IMR-90 (cell line): ENCODE data around the gene IP6K3. TPM values are rescaled to one million over a fixed set of nuclear protein-coding genes. Genes with fewer than 3 reads are reported as not detected.

Experiments used
- ATAC-seq: fragments of 200-7000 bp; cut with Tn5 transposase; 2 replicates; pipeline ENCODE4 v1.9.1; 2020; ENCODE audit warnings: low read depth, mild to moderate bottlenecking, moderate library complexity
- BruUV-seq: library from RNA; stranded (reverse); fragments of 400-500 nt; replicated peaks from 2 replicates; lab custom pipeline; 2021; lab: Mats Ljungman, UMichigan
- CTCF ChIA-PET: fragments of 300-600 bp; formaldehyde crosslinking; extraction: SDS; loops from one replicate; lab custom pipeline; 2021; ENCODE audit warnings: antibody characterized with exemption; lab: Yijun Ruan, JAX
- POLR2A ChIA-PET: fragments of 300-600 bp; sonication (Branson Sonifier 250); formaldehyde crosslinking; loops from one replicate; lab custom pipeline; 2022; ENCODE audit warnings: antibody characterized with exemption; ENCODE audit not compliant: unreplicated experiment; lab: Charles Lee
- DNase-seq: peaks from one replicate; pipeline ENCODE4 v3.0.0; 2013
- H2AFZ ChIP-seq: replicated peaks from 2 replicates; pipeline ENCODE3; 2013; ENCODE audit warnings: low read length, mild to moderate bottlenecking; ENCODE audit not compliant: poor library complexity
- H2AK5ac ChIP-seq: 2 replicates; pipeline ENCODE4 v1.6.1; 2013; ENCODE audit warnings: low read depth, low read length, inconsistent platforms
- H2AK9ac ChIP-seq: replicated peaks from 2 replicates; pipeline ENCODE3; 2013; ENCODE audit warnings: mild to moderate bottlenecking, low read depth, low read length, moderate library complexity; ENCODE audit not compliant: poor library complexity
- H2BK120ac ChIP-seq: 2 replicates; pipeline ENCODE4 v1.6.1; 2013; ENCODE audit warnings: low read depth, low read length, inconsistent platforms
- H2BK15ac ChIP-seq: 3 replicates; pipeline ENCODE4 v1.6.1; 2013; ENCODE audit warnings: low read depth, low read length, inconsistent platforms
- H2BK20ac ChIP-seq: 2 replicates; pipeline ENCODE4 v1.6.1; 2013; ENCODE audit warnings: low read depth, mild to moderate bottlenecking, inconsistent platforms, low read length, moderate library complexity
- H2BK5ac ChIP-seq: 2 replicates; pipeline ENCODE4 v1.6.1; 2013; ENCODE audit warnings: mild to moderate bottlenecking, low read depth, low read length, inconsistent platforms; ENCODE audit not compliant: poor library complexity, severe bottlenecking
- H3K14ac ChIP-seq: replicated peaks from 2 replicates; pipeline ENCODE4 v1.6.1; 2013; ENCODE audit warnings: low read depth, low read length, inconsistent platforms
- H3K18ac ChIP-seq: 2 replicates; pipeline ENCODE4 v1.6.1; 2013; ENCODE audit warnings: low read depth, low read length, control low read depth
- H3K23ac ChIP-seq: 2 replicates; pipeline ENCODE4 v1.6.1; 2013; ENCODE audit warnings: low read depth, low read length, inconsistent platforms
- H3K27ac ChIP-seq: 2 replicates; pipeline ENCODE4 v1.5.1; 2013; ENCODE audit warnings: mild to moderate bottlenecking, control low read depth, low read length; ENCODE audit not compliant: insufficient read depth
- H3K27me3 ChIP-seq: 2 replicates; pipeline ENCODE4 v1.6.1; 2013; ENCODE audit warnings: low read length; ENCODE audit not compliant: control insufficient read depth, insufficient read depth
- H3K36me3 ChIP-seq: 2 replicates; pipeline ENCODE4 v1.6.1; 2013; ENCODE audit warnings: low read length, mixed read lengths; ENCODE audit not compliant: control insufficient read depth, insufficient read depth
- H3K4ac ChIP-seq: 2 replicates; pipeline ENCODE4 v1.6.1; 2013; ENCODE audit warnings: low read depth, low read length, inconsistent platforms
- H3K4me1 ChIP-seq: 2 replicates; pipeline ENCODE4 v1.6.1; 2013; ENCODE audit warnings: low read length, mixed read lengths; ENCODE audit not compliant: control insufficient read depth, insufficient read depth
- H3K4me2 ChIP-seq: 2 replicates; pipeline ENCODE4 v1.6.1; 2013; ENCODE audit warnings: low read depth, mild to moderate bottlenecking, control low read depth, low read length, moderate library complexity
- H3K4me3 ChIP-seq: 2 replicates; pipeline ENCODE4 v1.5.1; 2013; ENCODE audit warnings: low read depth, mild to moderate bottlenecking, control low read depth, low read length, moderate library complexity; ENCODE audit not compliant: insufficient read depth
- H3K56ac ChIP-seq: 2 replicates; pipeline ENCODE4 v1.6.1; 2013; ENCODE audit warnings: low read length, inconsistent platforms; ENCODE audit not compliant: insufficient read depth; ENCODE audit errors: extremely low read depth
- H3K79me1 ChIP-seq, 2 experiments: 2 replicates each; pipeline ENCODE4 v1.6.1; 2013; ENCODE audit warnings: low read length in 2 of 2, inconsistent platforms in 1 of 2, low read depth in 1 of 2
- H3K9ac ChIP-seq: 2 replicates; pipeline ENCODE4 v1.6.1; 2013; ENCODE audit warnings: low read depth, low read length, control low read depth
- H3K9me1 ChIP-seq: 2 replicates; pipeline ENCODE4 v1.6.1; 2013; ENCODE audit warnings: low read length, inconsistent platforms; ENCODE audit not compliant: insufficient read depth
- H3K9me3 ChIP-seq: 2 replicates; pipeline ENCODE4 v1.6.1; 2013; ENCODE audit warnings: low read length; ENCODE audit not compliant: control insufficient read depth, insufficient read depth
- H4K20me1 ChIP-seq: 2 replicates; pipeline ENCODE4 v1.6.1; 2013; ENCODE audit warnings: low read length, inconsistent platforms; ENCODE audit not compliant: insufficient read depth
- H4K5ac ChIP-seq: 2 replicates; pipeline ENCODE4 v1.6.1; 2013; ENCODE audit warnings: mild to moderate bottlenecking, low read depth, low read length, control low read depth
- H4K8ac ChIP-seq, 2 experiments: 2 replicates each; pipeline ENCODE4 v1.6.1; 2013; ENCODE audit warnings: low read depth in 2 of 2, low read length in 2 of 2, control low read depth in 1 of 2, inconsistent platforms in 1 of 2
- H4K91ac ChIP-seq: 2 replicates; pipeline ENCODE4 v1.6.1; 2013; ENCODE audit warnings: low read depth, low read length, inconsistent platforms; ENCODE audit not compliant: insufficient read depth
- BHLHE40 ChIP-seq: fragments of 150-350 bp; IDR thresholded peaks from 2 replicates; pipeline ENCODE4 v1.6.1; 2016; ENCODE audit warnings: mild to moderate bottlenecking, low read depth, low read length
- CEBPB ChIP-seq: IDR thresholded peaks from 2 replicates; pipeline ENCODE4 v1.6.1; 2012; ENCODE audit warnings: low read depth, low read length, improper control_type of control experiment
- MAFK ChIP-seq: IDR thresholded peaks from 2 replicates; pipeline ENCODE4 v1.6.1; 2012; ENCODE audit warnings: low read depth, low read length, improper control_type of control experiment
- POLR2A ChIP-seq: IDR thresholded peaks from 2 replicates; pipeline ENCODE4 v1.6.1; 2012; ENCODE audit warnings: mild to moderate bottlenecking, low read depth, low read length
- RCOR1 ChIP-seq: IDR thresholded peaks from 2 replicates; pipeline ENCODE4 v1.6.1; 2012; ENCODE audit warnings: mild to moderate bottlenecking, low read length, improper control_type of control experiment; ENCODE audit not compliant: insufficient replicate concordance
- WGBS, 2 experiments: methylation state at CpG; one replicate each; pipeline versions ENCODE4 v1.1.5 to v1.1.7; 2013; ENCODE audit warnings: missing lambda C conversion rate in 2 of 2; ENCODE audit not compliant: insufficient read length in 1 of 2; ENCODE audit errors: extremely low coverage in 2 of 2; 5-methylcytosine and 5-hydroxymethylcytosine counted together
- dilution Hi-C: fragments of 300-500 bp; cut with HindIII; formaldehyde crosslinking; loops from one replicate; pipeline ENCODE4 v1.14.3; 2018; ENCODE audit warnings: low sequenced_read_pairs; ENCODE audit not compliant: unreplicated experiment
- in situ Hi-C: fragments of 300-500 bp; cut with MboI; formaldehyde crosslinking; loops from 3 replicates; pipeline ENCODE4 v1.14.3; 2019; ENCODE audit warnings: low sequenced_read_pairs, inconsistent platforms, mixed read lengths
- intact Hi-C: fragments of 100-400 bp; cut with micrococcal nuclease; formaldehyde crosslinking; loops from 2 replicates; pipeline ENCODE4 v1.10.0; 2022
- polyA plus RNA-seq, 3 experiments: library from polyadenylated mRNA; depleted of rRNA; stranded (reverse); fragments of >200 nt; gene quantifications; 2 replicates each; pipeline ENCODE4 v1.2.3, GENCODE V29; 2012; ENCODE audit warnings: low replicate concordance in 1 of 3
- total RNA-seq: library from RNA; depleted of rRNA; stranded (reverse); fragments of >200 nt; gene quantifications from 2 replicates; pipeline ENCODE4 v1.2.3, GENCODE V29; 2012
- TF ChIP-seq, protein P1 (sequence below): conservative IDR thresholded peaks from 2 replicates; pipeline ENCODE4 v1.5.1; 2012; ENCODE audit warnings: mild to moderate bottlenecking, low read depth, low read length, improper control_type of control experiment
- TF ChIP-seq, protein P2 (sequence below): fragments of 150-350 bp; IDR thresholded peaks from 2 replicates; pipeline ENCODE4 v1.6.1; 2016; ENCODE audit warnings: low read depth, mild to moderate bottlenecking, low read length, moderate library complexity, borderline replicate concordance

The IP6K3 gene
- total and polyA plus RNA-seq, 2 of the 4 experiments (the other 2 are of a cell fraction), result 0.18 to 0.51 TPM

DNA sequence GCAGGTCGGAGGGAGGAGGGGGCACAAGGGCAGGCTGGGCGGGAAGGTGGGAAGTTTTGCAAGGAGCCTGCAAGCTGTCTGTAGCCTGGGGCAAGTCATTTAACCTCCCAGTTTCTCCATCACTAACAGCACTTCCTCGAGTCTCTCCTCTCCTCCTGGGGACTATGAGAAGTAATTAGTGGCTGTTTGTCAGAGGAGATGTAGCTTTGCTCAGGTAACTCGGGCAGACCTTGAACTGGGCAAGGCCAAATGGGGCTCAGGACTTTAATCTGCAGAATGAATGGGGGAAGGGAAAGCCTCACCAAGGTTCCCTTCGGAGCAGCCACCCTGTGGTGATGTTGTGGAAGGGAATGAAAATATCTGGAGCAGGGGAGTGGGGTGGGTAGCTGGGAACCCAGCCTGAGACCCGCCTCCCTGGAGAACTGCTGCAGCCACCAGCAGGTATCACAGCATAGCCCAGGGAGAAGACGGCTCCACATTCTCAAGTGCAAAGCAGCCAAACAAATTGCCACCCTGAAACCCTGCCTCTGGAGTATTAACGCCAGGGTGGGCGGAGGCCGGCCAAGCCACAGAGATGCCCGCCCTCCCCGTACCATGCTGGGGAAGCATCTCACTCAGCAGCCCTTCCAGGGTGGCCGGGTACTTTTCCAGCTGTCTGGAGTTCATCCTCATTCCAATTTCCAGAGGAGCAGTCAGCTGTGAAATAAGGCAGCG lies 48.4 kb upstream of the IP6K3 start (continued):
- TF ChIP-seq, protein P1, sequence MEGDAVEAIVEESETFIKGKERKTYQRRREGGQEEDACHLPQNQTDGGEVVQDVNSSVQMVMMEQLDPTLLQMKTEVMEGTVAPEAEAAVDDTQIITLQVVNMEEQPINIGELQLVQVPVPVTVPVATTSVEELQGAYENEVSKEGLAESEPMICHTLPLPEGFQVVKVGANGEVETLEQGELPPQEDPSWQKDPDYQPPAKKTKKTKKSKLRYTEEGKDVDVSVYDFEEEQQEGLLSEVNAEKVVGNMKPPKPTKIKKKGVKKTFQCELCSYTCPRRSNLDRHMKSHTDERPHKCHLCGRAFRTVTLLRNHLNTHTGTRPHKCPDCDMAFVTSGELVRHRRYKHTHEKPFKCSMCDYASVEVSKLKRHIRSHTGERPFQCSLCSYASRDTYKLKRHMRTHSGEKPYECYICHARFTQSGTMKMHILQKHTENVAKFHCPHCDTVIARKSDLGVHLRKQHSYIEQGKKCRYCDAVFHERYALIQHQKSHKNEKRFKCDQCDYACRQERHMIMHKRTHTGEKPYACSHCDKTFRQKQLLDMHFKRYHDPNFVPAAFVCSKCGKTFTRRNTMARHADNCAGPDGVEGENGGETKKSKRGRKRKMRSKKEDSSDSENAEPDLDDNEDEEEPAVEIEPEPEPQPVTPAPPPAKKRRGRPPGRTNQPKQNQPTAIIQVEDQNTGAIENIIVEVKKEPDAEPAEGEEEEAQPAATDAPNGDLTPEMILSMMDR, result no peak
- TF ChIP-seq RCOR1 (no peak), MAFK (no peak)

DNA sequence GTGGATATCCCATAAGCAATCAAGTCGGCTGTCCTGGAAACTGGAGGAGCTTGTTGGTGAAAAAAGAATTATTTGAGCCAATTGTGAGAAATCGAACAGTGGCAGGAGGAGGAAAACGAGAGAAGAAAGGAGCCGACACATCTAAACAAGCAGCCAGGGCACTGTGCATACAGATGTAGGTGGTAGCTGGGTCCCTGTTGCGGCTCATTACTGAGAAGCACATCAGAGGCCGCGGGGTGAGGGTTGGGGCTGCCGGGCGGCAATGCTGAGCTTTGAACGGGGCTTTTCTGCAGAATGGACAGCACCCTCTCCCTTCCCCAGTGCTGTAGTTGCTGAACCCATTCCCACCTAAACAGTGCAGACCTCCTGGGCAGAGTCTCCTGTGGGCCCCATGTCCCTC lies 46.3 kb upstream of the IP6K3 start:
- no peak overlapping the region for H2AK5ac ChIP-seq
- in situ Hi-C loops (no loop called here), intact Hi-C loops (no loop called here), dilution Hi-C loops (no loop called here)
- no peak overlapping the region for H3K4me3 ChIP-seq
- peaks cover 5% of the 10 kb centered on the region; the same call in 1 of the 2 replicates for H3K9me1 ChIP-seq
- peaks cover 13% of the 10 kb centered on the region for H3K27me3 ChIP-seq
- no peak overlapping the region for H2AFZ ChIP-seq
- no CpG with 5 or more reads among the region's 10 CpGs for WGBS, 2 experiments
- no peak for TF ChIP-seq RCOR1
- no peak for TF ChIP-seq POLR2A
- no peak for TF ChIP-seq BHLHE40
- no peak for TF ChIP-seq CEBPB
- TF ChIP-seq, protein P2, sequence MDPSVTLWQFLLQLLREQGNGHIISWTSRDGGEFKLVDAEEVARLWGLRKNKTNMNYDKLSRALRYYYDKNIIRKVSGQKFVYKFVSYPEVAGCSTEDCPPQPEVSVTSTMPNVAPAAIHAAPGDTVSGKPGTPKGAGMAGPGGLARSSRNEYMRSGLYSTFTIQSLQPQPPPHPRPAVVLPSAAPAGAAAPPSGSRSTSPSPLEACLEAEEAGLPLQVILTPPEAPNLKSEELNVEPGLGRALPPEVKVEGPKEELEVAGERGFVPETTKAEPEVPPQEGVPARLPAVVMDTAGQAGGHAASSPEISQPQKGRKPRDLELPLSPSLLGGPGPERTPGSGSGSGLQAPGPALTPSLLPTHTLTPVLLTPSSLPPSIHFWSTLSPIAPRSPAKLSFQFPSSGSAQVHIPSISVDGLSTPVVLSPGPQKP, result no peak
- TF ChIP-seq, protein P1, result no peak
- H2BK120ac ChIP-seq, result no peak overlapping the region
- ATAC-seq (no peak), DNase-seq (no peak)
- ChIA-PET CTCF (no interaction called here), POLR2A (no interaction called here)
- no peak overlapping the region for H2BK15ac ChIP-seq
- H3K14ac ChIP-seq, result no peak overlapping the region
- H2AK9ac ChIP-seq, result no peak overlapping the region
- H3K79me1 ChIP-seq, result peaks cover 9 to 11% of the 10 kb centered on the region in 2 experiments; a peak in 3 of 4 replicates
- no peak overlapping the region for H3K4me2 ChIP-seq
- no peak overlapping the region for H2BK5ac ChIP-seq
- H4K8ac ChIP-seq, result no peak overlapping the region
- H3K36me3 ChIP-seq, result no peaks in the 10 kb centered on the region
- no peak overlapping the region for H3K56ac ChIP-seq
- BruUV-seq, result no TSS peak
- no peaks in the 10 kb centered on the region for H3K9me3 ChIP-seq
- H3K9ac ChIP-seq, result no peak overlapping the region
- no peak overlapping the region for H3K27ac ChIP-seq
- no peak overlapping the region for H3K18ac ChIP-seq
- no peak overlapping the region for H4K5ac ChIP-seq
- no peak overlapping the region for H3K4ac ChIP-seq
- 0 out of 2 replicates have a peak, but pooled peaks cover under 1% of the 10 kb centered on the region for H4K20me1 ChIP-seq
- 0 out of 2 replicates have a peak, but pooled peaks cover 3% of the 10 kb centered on the region for H3K4me1 ChIP-seq
- no peak overlapping the region for H4K91ac ChIP-seq
- H2BK20ac ChIP-seq, result no peak overlapping the region
- H3K23ac ChIP-seq, result no peak overlapping the region
